Ectodermal cell (in vitro differentiated cells): ENCODE measurements around the gene OSTF1. TPM values are rescaled to one million over a fixed set of nuclear protein-coding genes. Genes with fewer than 3 reads are reported as not detected.

ENCODE experiments used
- H3K27ac ChIP-seq: 2 replicates; pipeline ENCODE4 v1.7.0; 2013; ENCODE audit warnings: mild to moderate bottlenecking, low read depth, low read length; ENCODE audit not compliant: insufficient read depth, poor library complexity, severe bottlenecking
- H3K27me3 ChIP-seq: 2 replicates; pipeline ENCODE4 v1.7.0; 2013; ENCODE audit warnings: mild to moderate bottlenecking, low read length; ENCODE audit not compliant: insufficient read depth, control insufficient read depth, poor library complexity, severe bottlenecking
- H3K36me3 ChIP-seq: one replicate; pipeline ENCODE4 v1.7.0; 2013; ENCODE audit warnings: low read length; ENCODE audit not compliant: control insufficient read depth, insufficient read depth
- H3K4me1 ChIP-seq: one replicate; pipeline ENCODE4 v1.7.0; 2013; ENCODE audit warnings: low read length; ENCODE audit not compliant: control insufficient read depth, insufficient read depth
- H3K4me3 ChIP-seq: 2 replicates; pipeline ENCODE4 v1.7.0; 2013; ENCODE audit warnings: low read depth, low read length, control low read depth; ENCODE audit not compliant: insufficient read depth
- H3K9me3 ChIP-seq: 2 replicates; pipeline ENCODE4 v1.7.0; 2013; ENCODE audit warnings: mild to moderate bottlenecking, low read length, moderate library complexity; ENCODE audit not compliant: control insufficient read depth
- WGBS, 2 experiments: methylation state at CpG; one replicate each; pipeline ENCODE4 v1.1.7; 2013; ENCODE audit warnings: missing lambda C conversion rate in 2 of 2; 5-methylcytosine and 5-hydroxymethylcytosine counted together
- polyA plus RNA-seq, 4 experiments: library from polyadenylated mRNA; stranded (reverse); fragments of 50-300 nt; gene quantifications; one replicate each; pipeline ENCODE4 v1.2.3, GENCODE V29; 2013

Gene OSTF1, protein sequence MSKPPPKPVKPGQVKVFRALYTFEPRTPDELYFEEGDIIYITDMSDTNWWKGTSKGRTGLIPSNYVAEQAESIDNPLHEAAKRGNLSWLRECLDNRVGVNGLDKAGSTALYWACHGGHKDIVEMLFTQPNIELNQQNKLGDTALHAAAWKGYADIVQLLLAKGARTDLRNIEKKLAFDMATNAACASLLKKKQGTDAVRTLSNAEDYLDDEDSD
- 2.8 TPM for polyA plus RNA-seq (2013, experiment 1 of 4)
- 2.1 TPM for polyA plus RNA-seq (2013, experiment 2 of 4)
- polyA plus RNA-seq (2013, experiment 3 of 4) = 4.2 TPM
- polyA plus RNA-seq (2013, experiment 4 of 4) = 3.0 TPM

DNA sequence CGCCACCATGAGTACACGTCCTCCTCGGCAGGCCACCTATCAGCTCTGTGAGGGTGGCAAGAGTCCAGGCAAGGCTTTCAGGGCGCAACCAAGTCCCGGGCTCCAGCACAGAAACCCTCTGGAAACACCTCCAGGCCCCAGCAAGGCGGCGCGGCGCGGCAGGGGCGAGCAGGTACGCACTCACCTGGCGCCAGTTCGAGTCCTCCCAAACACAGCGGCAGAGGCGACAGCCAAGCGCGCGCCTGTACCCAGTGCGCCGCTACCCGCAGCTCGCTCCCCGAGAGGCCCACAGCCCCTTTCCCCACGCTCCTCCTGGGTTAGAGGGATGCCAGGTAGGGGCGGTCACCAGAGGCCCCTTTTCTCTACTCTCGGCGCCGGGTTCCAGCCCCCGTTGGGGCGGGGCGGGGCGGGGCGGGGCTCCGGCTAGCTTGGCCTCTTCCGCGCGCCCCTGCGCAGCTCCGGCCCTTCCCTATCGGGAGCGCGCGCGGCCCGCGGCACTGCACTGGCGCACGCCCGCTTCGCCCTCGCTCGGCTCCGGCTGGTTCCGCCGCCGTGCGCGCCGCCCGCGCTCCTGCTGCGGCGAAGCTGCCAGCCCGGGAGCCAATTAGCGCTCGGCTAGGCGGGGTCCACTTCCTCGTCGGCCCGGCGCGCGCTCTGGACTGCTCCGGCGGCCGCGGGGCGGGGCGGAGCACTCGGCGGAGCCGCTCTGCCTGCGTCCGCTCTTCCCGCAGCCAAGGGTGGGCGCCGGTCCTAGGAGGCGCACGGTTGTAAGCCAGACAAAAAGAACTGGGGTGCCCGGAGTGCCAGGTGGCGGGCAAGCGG, at the start of gene OSTF1, which contains the start of gene NMRK1:
Gene OSTF1 (plus strand): TSS at position 691 of the 822 bp plus-strand sequence. CDS start 179 bp downstream, outside the sequence.
Gene NMRK1 (minus strand): TSS at position 332 of the 822 bp plus-strand sequence. CDS start 5,040 bp downstream, outside the sequence.
- Histone ChIP-seq H3K9me3 (no peaks in the 10 kb centered on the region), H3K36me3 (no peaks in the 10 kb centered on the region), H3K4me3 (peak within 1 kb of the TSS; percentile 73), H3K4me1 (peaks cover 9% of the 10 kb centered on the region), H3K27me3 (peaks cover 14% of the 10 kb centered on the region), H3K27ac (no peak within 1 kb of the TSS)
- 0% methylated on average over 93 of the region's 93 CpGs for WGBS, 2 experiments

DNA sequence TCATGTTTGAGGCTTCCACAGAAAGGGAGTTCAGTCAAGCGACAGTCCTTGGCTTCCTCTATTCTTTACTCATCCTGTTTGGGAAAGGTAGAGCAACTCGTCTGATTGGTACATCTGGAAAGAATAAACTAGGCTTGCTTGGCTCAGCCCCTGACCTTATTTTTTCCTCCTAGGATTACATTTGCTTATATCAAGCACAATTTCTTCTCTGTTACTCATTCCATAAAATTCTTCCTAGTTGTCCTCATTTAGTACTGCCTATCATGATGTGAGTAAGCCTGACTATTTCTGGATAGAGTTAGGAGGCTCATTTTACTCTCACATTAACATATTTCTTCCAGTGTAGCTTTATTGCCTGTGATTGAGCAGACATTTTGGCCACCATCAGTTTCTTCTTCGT, 49.3 kb upstream of the OSTF1 start:
- Histone ChIP-seq H3K27ac (no peak overlapping the region), H3K36me3 (no peaks in the 10 kb centered on the region), H3K4me3 (no peak overlapping the region), H3K9me3 (no peaks in the 10 kb centered on the region), H3K4me1 (no peaks in the 10 kb centered on the region), H3K27me3 (no peaks in the 10 kb centered on the region)
- WGBS, 2 experiments = 88 to 93% methylated on average over 2 to 3 of the region's 3 CpGs

DNA sequence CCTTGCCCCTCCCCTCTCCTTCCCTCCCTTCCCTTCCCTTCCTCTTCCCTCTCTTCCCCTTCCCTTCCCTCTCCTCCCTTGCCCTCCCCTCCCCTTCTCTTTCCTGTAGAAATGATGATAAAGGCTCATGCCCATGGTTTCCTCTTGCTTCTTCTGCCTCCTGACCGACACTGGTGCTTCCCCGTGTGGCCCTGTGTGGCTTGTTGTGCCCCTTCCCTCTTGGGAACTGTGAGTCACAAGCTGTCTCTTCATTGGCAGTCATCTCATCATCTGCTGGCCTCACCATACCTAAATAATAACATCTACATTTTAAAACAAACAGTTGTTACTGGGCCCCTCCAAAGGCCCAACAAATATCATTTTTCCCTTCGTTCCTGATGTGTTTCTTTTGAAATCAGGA, 48.5 kb upstream of the OSTF1 start:
- no peaks in the 10 kb centered on the region for H3K27me3 ChIP-seq
- H3K4me1 ChIP-seq = no peaks in the 10 kb centered on the region
- H3K36me3 ChIP-seq = no peaks in the 10 kb centered on the region
- no peaks in the 10 kb centered on the region for H3K9me3 ChIP-seq
- 93 to 94% methylated on average over 3 of the region's 3 CpGs for WGBS, 2 experiments
- no peak overlapping the region for H3K4me3 ChIP-seq
- H3K27ac ChIP-seq = no peak overlapping the region

DNA sequence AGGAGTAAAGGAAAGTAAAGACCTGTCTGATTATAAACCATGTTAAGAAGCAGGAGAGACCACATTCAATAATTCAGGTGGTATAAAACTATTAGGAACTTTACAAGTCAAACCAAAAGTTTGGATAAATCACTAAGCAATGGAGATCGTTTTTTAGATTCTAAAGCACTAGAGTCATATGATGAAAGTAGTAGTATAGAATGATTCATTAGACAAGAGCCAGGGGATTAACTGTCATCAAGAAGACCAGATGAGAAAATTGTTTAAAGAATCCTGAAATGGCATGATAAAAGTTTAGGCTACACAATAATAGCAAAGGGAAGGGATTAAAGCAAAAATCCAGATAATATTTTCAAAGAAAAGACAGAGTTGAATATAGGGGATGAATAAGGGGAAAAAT, 47.3 kb upstream of the OSTF1 start:
- Histone ChIP-seq H3K27ac (no peak overlapping the region), H3K4me3 (no peak overlapping the region), H3K36me3 (no peaks in the 10 kb centered on the region), H3K27me3 (no peaks in the 10 kb centered on the region), H3K9me3 (no peaks in the 10 kb centered on the region), H3K4me1 (no peaks in the 10 kb centered on the region)
- WGBS, 2 experiments = 89 to 92% methylated on average over 1 of the region's 1 CpG

DNA sequence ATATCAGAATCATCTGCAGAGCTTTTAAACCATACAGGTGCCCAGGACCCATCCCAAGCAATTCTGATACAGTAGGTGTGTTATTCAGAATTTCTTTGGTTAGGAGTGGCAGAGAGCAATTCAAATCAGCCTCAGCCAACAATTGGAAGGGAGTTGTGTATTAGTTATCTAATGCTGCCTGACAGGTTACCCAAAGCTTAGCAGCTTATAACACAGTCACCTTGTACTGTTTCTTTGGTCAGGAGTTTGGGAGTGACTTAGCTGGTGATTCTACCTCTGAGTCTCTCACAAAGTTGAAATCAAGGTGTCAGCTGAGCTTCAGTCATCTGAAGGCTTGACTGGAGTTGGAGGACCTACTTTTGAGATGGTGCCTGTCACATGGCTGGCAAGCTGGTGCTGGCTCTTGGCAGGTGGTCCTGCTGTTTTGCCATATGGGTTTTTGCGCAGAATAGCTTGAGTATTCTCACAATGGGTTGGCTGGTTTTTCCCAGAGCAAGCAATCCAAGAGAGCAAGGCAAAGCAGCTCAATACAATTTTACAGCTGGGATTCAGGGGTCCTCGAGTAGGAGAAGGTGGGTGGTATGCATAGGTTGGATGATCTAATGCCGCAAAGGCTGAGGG, 41.5 kb upstream of the OSTF1 start:
- 96 to 97% methylated on average over 2 of the region's 3 CpGs for WGBS, 2 experiments
- Histone ChIP-seq H3K9me3 (no peaks in the 10 kb centered on the region), H3K27me3 (no peaks in the 10 kb centered on the region), H3K4me3 (no peak overlapping the region), H3K36me3 (no peaks in the 10 kb centered on the region), H3K4me1 (no peaks in the 10 kb centered on the region), H3K27ac (no peak overlapping the region)

DNA sequence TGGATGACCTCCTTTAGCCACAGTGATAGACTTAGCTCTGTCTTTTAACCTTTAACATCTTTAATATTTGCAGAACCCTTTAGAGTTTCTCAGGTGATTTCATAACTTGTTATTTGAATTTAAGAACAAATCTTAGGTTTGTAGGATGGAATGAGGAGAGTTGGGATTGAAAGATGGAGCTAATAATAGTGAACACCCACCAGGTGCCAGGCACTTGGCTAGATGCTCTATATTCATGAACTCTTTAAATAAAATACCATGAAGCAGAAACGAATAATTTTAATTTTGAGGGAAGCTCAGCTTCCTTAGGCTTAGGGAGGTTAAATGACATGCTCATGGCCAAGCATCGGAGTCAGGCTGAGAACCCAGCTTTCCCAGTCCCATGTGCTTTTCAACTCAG, 40.8 kb upstream of the OSTF1 start:
- WGBS, 2 experiments = 44 to 51% methylated on average over 2 of the region's 2 CpGs
- H3K4me1 ChIP-seq = no peaks in the 10 kb centered on the region
- no peak overlapping the region for H3K4me3 ChIP-seq
- H3K27ac ChIP-seq = no peak overlapping the region
- H3K27me3 ChIP-seq = no peaks in the 10 kb centered on the region
- no peaks in the 10 kb centered on the region for H3K9me3 ChIP-seq
- H3K36me3 ChIP-seq = no peaks in the 10 kb centered on the region

DNA sequence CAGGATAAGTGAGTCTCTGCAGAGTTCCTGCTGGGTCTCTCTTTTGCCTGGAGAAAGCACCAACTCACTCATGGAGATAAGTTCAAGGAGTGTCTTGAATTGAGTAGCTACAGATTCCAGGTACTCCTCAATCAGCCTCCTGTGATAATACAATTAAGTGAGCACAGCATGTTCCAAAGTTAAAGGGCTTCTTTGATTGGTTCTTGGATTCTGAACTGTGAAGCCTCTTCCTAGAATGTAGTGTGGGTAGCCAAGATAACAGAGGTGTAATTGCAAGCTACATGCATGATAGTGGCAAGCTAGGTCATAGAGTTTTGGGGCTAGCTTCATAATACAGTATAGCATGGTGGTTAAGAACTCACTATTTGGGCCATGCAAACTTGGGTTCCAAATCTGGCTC, 37.0 kb upstream of the OSTF1 start:
- no peak overlapping the region for H3K4me3 ChIP-seq
- no peaks in the 10 kb centered on the region for H3K4me1 ChIP-seq
- H3K36me3 ChIP-seq = no peaks in the 10 kb centered on the region
- no peak overlapping the region for H3K27ac ChIP-seq
- H3K27me3 ChIP-seq = no peaks in the 10 kb centered on the region
- no peaks in the 10 kb centered on the region for H3K9me3 ChIP-seq

DNA sequence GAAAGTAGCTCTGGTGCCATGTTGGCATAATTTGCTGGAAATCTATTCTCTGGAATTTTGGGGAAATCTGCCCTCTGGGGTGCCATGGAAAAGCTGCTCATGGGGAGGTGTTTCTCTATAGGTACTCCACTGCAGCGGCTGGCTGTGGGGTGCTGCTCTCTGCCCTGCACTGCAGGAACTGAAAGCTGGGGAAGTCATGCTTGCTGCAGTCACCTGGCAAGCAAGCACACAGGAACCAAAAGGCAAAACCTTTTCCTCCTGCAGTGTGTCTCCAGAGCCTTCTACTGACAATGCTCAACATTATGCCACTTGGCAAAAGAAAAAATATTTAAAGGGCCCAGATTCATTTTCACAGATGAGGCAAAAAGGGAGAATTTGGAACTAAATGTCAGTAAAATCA, 34.4 kb upstream of the OSTF1 start:
- Histone ChIP-seq H3K9me3 (no peaks in the 10 kb centered on the region), H3K27me3 (no peaks in the 10 kb centered on the region)

DNA sequence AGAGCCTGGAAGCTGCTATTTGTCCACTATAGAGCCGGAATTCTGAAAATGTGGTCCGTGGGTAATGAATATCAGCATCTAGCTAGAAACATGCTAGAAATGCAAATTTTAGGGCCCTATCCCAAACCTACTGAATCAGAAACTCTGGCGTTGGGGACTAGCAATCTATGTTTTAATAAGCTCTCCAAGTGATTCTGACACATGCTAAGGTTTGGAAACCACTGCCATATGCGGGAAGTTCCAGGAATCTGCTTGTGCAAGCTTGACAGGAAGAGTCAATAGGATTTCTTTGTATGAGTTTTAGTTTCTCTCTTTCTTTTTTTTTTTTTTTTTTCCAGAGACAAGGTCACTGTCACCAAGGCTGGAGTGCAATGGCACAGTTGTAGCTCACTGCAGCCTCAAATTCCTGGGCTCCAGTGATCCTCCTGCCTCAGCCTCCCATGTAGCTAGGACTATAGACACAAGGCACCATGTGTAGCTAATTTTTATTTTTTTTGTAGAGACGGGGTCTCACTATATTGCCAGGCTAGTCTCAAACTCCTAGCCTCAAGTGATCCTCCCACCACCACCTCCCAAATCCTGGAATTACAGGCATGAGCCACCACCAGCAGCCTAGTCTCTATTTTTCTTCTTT, 33.8 kb upstream of the OSTF1 start:
- Histone ChIP-seq H3K4me3 (no peak overlapping the region), H3K27ac (no peak overlapping the region), H3K9me3 (no peaks in the 10 kb centered on the region), H3K4me1 (no peaks in the 10 kb centered on the region), H3K27me3 (no peaks in the 10 kb centered on the region), H3K36me3 (no peaks in the 10 kb centered on the region)
- WGBS, 2 experiments = 93% methylated on average over 5 of the region's 5 CpGs

More for the DNA sequence above, 34.4 kb upstream of the OSTF1 start:
- Histone ChIP-seq H3K4me3 (no peak overlapping the region), H3K4me1 (no peaks in the 10 kb centered on the region), H3K36me3 (no peaks in the 10 kb centered on the region), H3K27ac (no peak overlapping the region)
- WGBS, 2 experiments = 90 to 93% methylated on average over 1 of the region's 1 CpG

DNA sequence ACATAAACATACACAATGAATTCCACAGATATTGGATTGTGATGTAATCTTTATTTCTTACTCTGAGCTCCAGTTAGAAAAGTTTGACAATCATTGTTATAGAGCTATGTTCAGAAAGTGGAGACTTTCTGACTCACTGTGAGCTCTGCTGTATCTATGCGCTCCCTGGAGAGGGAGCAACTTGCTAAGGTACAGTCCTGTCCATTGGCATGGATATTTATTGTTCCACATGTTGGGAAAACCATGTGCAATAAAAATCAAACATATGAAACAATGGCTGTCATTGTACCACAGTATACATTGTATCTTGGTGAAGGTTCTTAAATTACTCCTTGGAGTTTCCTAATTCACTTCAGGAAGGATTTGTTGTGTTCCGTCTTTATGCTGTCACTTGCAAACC, 27.1 kb upstream of the OSTF1 start:
- H3K27ac ChIP-seq = no peak overlapping the region
- no peaks in the 10 kb centered on the region for H3K36me3 ChIP-seq
- no peaks in the 10 kb centered on the region for H3K27me3 ChIP-seq
- WGBS, 2 experiments = 100% methylated on average over 1 of the region's 2 CpGs
- H3K4me3 ChIP-seq = no peak overlapping the region
- H3K9me3 ChIP-seq = no peaks in the 10 kb centered on the region
- no peaks in the 10 kb centered on the region for H3K4me1 ChIP-seq
